HG03280 (cell line): Measurements from ENCODE around the gene FAM222A.
"Not testable (repeated sequence)": the region's sequence is repeated elsewhere in the genome, so short reads cannot be mapped to it uniquely, and the experiment has no call there.

Experiments
- ATAC-seq: cut with Tn5 transposase; IDR thresholded peaks from one replicate; pipeline ENCODE4 v1.9.1; 2021; ENCODE audit warnings: mild to moderate bottlenecking, moderate library complexity; ENCODE audit not compliant: unreplicated experiment

FAM222A gene

GRCh38 chr12:109693653-109694600 lies 19.7 kb upstream of the FAM222A start:
- ATAC-seq, result no peak

GRCh38 chr12:109694629-109695028 lies 19.0 kb upstream of the FAM222A start:
- not testable (repeated sequence) for ATAC-seq

- no peak for ATAC-seq
Observed at GRCh38 chr12:109695416-109695815, 18.2 kb upstream of the FAM222A start.

- ATAC-seq, result no peak
Observed at GRCh38 chr12:109695961-109696461, 17.6 kb upstream of the FAM222A start.

- ATAC-seq, result no peak
Observed at GRCh38 chr12:109696485-109697269, 16.9 kb upstream of the FAM222A start.

GRCh38 chr12:109697270-109697553 lies 16.4 kb upstream of the FAM222A start:
- ATAC-seq, result no peak

GRCh38 chr12:109697877-109698468 lies 15.7 kb upstream of the FAM222A start:
- no peak for ATAC-seq

GRCh38 chr12:109698820-109699219 lies 14.8 kb upstream of the FAM222A start:
- ATAC-seq, result no peak

GRCh38 chr12:109701064-109701463 lies 12.6 kb upstream of the FAM222A start:
- ATAC-seq, result no peak

- no peak for ATAC-seq
Observed at GRCh38 chr12:109702111-109702841, 11.3 kb upstream of the FAM222A start.

- ATAC-seq, result no peak
Observed at GRCh38 chr12:109703684-109704083, 9.9 kb upstream of the FAM222A start.

GRCh38 chr12:109704371-109705098 lies 9.1 kb upstream of the FAM222A start:
- no peak for ATAC-seq

GRCh38 chr12:109705291-109705690 lies 8.3 kb upstream of the FAM222A start:
- ATAC-seq, result no peak

- ATAC-seq, result no peak
Observed at GRCh38 chr12:109706398-109706746, 7.3 kb upstream of the FAM222A start.

GRCh38 chr12:109706747-109707469 lies 6.7 kb upstream of the FAM222A start:
- ATAC-seq, result no peak

GRCh38 chr12:109707470-109707821 lies 6.2 kb upstream of the FAM222A start:
- ATAC-seq, result no peak

GRCh38 chr12:109708939-109709338 lies 4.7 kb upstream of the FAM222A start:
- no peak for ATAC-seq

GRCh38 chr12:109709401-109709991 lies 4.1 kb upstream of the FAM222A start:
- ATAC-seq, result no peak

- ATAC-seq, result no peak
Observed at GRCh38 chr12:109710205-109710746, 3.3 kb upstream of the FAM222A start.
